OCI-LY1 (cell line): ENCODE data around the gene RNF13.

Experiments
- H2AFZ ChIP-seq: fragments of 200-600 bp; sonication (generic), shearing (Covaris generic); 2 replicates; pipeline ENCODE4 v1.6.0; 2014; ENCODE audit warnings: antibody characterized with exemption, mild to moderate bottlenecking, low read length
- H3F3A ChIP-seq: fragments of 200-600 bp; sonication (generic), shearing (Covaris generic); 2 replicates; pipeline ENCODE4 v1.6.0; 2014; ENCODE audit warnings: mild to moderate bottlenecking, antibody characterized with exemption, low read length, moderate library complexity; ENCODE audit not compliant: insufficient read depth
- H3K27ac ChIP-seq: fragments of 200-600 bp; sonication (generic); 2 replicates; pipeline ENCODE4 v1.5.1; 2014; ENCODE audit warnings: low read length, mixed run types, mild to moderate bottlenecking, low read depth; ENCODE audit not compliant: poor library complexity, severe bottlenecking
- H3K27me3 ChIP-seq: fragments of 200-600 bp; sonication (generic); 2 replicates; pipeline ENCODE4 v1.6.0; 2014; ENCODE audit warnings: antibody characterized with exemption, mild to moderate bottlenecking, low read length, moderate library complexity; ENCODE audit not compliant: insufficient read depth
- H3K36me3 ChIP-seq: fragments of 200-600 bp; sonication (generic); 2 replicates; pipeline ENCODE4 v1.6.1; 2014; ENCODE audit warnings: mild to moderate bottlenecking, antibody characterized with exemption, low read length, moderate library complexity, mixed read lengths; ENCODE audit not compliant: insufficient read depth
- H3K4me1 ChIP-seq: fragments of 200-600 bp; sonication (generic); 2 replicates; pipeline ENCODE4 v1.5.1; 2014; ENCODE audit warnings: mild to moderate bottlenecking, low read length, moderate library complexity; ENCODE audit not compliant: insufficient read depth, severe bottlenecking
- H3K4me2 ChIP-seq: fragments of 200-600 bp; sonication (generic), shearing (Covaris generic); 2 replicates; pipeline ENCODE4 v1.6.1; 2014; ENCODE audit warnings: low read length
- H3K4me3 ChIP-seq: fragments of 200-600 bp; sonication (generic); 2 replicates; pipeline ENCODE4 v1.5.1; 2014; ENCODE audit warnings: low read length, low read depth, mild to moderate bottlenecking, mixed read lengths; ENCODE audit not compliant: poor library complexity, severe bottlenecking
- H3K79me2 ChIP-seq: fragments of 200-600 bp; shearing (Covaris generic); 2 replicates; pipeline ENCODE4 v1.6.1; 2016; ENCODE audit warnings: mixed run types, low read length, mixed read lengths; ENCODE audit not compliant: insufficient read depth
- H3K9ac ChIP-seq: fragments of 200-600 bp; sonication (generic), shearing (Covaris generic); 2 replicates; pipeline ENCODE4 v1.6.1; 2014; ENCODE audit warnings: mild to moderate bottlenecking, low read length, mixed read lengths
- H3K9me2 ChIP-seq: fragments of 200-600 bp; sonication (generic), shearing (Covaris generic); 2 replicates; pipeline ENCODE4 v1.6.1; 2014; ENCODE audit warnings: low read depth, mild to moderate bottlenecking, low read length, mixed read lengths
- H3K9me3 ChIP-seq: fragments of 200-600 bp; shearing (Covaris generic); 2 replicates; pipeline ENCODE4 v1.6.1; 2014; ENCODE audit warnings: low read length, mixed read lengths
- H4K20me1 ChIP-seq: fragments of 200-600 bp; sonication (generic), shearing (Covaris generic); 2 replicates; pipeline ENCODE4 v1.6.0; 2016; ENCODE audit warnings: mild to moderate bottlenecking, low read length; ENCODE audit not compliant: insufficient read depth
- EZH2 ChIP-seq: fragments of 200-600 bp; sonication (generic), shearing (Covaris generic); IDR thresholded peaks from 2 replicates; pipeline ENCODE4 v1.8.0; 2017; ENCODE audit warnings: borderline replicate concordance, mixed run types, mild to moderate bottlenecking, antibody characterized with exemption, low read length, moderate library complexity, mixed read lengths
- TF ChIP-seq, protein P1 (sequence below): fragments of 200-600 bp; sonication (generic), shearing (Covaris generic); IDR thresholded peaks from 2 replicates; pipeline ENCODE4 v1.5.1; 2017; ENCODE audit warnings: mild to moderate bottlenecking, antibody characterized with exemption, low read length, moderate library complexity, mixed read lengths

The RNF13 gene

DNA sequence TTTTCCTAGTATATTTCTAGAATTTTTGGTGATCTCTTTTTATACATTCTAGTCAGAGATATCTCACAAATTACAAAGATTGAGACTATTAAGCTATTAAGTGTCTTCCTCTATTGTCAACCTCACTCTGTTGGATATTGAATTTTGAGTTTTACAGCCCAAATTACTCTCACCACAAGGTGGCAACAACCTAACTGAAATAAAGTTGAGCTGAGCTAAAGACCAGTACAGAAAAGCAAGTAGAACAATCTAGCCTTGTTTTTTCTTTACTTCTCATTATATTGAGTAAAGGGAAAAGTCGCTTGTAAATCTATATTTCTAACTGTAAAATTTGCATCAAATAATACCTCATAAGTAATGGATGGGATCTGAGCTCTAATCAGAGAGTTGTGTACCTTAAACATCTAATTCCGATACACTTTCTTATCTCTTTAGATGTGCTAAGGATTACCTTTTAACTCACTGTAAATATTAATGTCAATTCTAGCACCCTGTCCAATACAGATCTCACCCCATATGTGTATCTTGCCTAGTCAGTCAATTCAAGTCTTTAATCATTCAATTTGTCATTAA is 47.2 kb upstream of the RNF13 start:
- Histone ChIP-seq H3K4me2 (no peak overlapping the region), H3K4me3 (no peak overlapping the region), H3K9me3 (no peaks in the 10 kb centered on the region), H3F3A (no peaks in the 10 kb centered on the region), H3K36me3 (no peaks in the 10 kb centered on the region), H3K9me2 (no peaks in the 10 kb centered on the region), H3K79me2 (no peaks in the 10 kb centered on the region), H4K20me1 (no peaks in the 10 kb centered on the region), H3K27me3 (no peaks in the 10 kb centered on the region; the same call in 1 of the 2 replicates), H3K4me1 (no peaks in the 10 kb centered on the region), H2AFZ (no peak overlapping the region), H3K9ac (no peak overlapping the region), H3K27ac (no peak overlapping the region)
- TF ChIP-seq EZH2: no peak
- TF ChIP-seq, protein P1, sequence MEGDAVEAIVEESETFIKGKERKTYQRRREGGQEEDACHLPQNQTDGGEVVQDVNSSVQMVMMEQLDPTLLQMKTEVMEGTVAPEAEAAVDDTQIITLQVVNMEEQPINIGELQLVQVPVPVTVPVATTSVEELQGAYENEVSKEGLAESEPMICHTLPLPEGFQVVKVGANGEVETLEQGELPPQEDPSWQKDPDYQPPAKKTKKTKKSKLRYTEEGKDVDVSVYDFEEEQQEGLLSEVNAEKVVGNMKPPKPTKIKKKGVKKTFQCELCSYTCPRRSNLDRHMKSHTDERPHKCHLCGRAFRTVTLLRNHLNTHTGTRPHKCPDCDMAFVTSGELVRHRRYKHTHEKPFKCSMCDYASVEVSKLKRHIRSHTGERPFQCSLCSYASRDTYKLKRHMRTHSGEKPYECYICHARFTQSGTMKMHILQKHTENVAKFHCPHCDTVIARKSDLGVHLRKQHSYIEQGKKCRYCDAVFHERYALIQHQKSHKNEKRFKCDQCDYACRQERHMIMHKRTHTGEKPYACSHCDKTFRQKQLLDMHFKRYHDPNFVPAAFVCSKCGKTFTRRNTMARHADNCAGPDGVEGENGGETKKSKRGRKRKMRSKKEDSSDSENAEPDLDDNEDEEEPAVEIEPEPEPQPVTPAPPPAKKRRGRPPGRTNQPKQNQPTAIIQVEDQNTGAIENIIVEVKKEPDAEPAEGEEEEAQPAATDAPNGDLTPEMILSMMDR: peak; percentile 74

DNA sequence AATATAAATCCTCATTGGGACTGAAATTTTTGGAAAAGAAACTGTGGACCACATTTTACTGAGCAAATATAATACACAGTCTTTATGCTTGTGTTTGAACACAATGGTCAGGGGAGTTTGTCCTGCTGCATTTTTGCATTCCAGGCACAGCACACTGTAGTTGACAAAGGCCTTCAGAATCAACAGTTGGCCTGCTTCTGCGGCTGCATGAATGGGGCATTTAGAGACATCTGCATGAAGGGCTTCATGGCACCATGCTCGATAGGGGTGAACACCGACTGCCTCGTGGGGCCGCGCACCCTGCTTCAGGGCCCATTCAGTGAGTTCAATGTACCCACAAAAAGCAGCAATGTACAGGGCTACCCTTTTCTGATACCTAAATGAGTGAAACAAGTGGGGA is 45.3 kb upstream of the RNF13 start:
- no peaks in the 10 kb centered on the region for H3K9me2 ChIP-seq
- H3F3A ChIP-seq: no peaks in the 10 kb centered on the region

GRCh38 chr3:149768704-149769103 is 44.3 kb upstream of the RNF13 start:
- Histone ChIP-seq H3K4me1 (no peaks in the 10 kb centered on the region), H3K9ac (no peak overlapping the region), H3F3A (no peaks in the 10 kb centered on the region), H3K79me2 (no peaks in the 10 kb centered on the region), H3K4me3 (no peak overlapping the region), H3K36me3 (no peaks in the 10 kb centered on the region), H3K9me2 (no peaks in the 10 kb centered on the region), H3K27me3 (no peaks in the 10 kb centered on the region), H3K27ac (no peak overlapping the region), H2AFZ (no peak overlapping the region), H3K9me3 (no peaks in the 10 kb centered on the region), H4K20me1 (no peaks in the 10 kb centered on the region), H3K4me2 (no peak overlapping the region)
- no peak for TF ChIP-seq EZH2
- TF ChIP-seq, protein P1: no peak

More for the DNA sequence above, 45.3 kb upstream of the RNF13 start:
- Histone ChIP-seq H3K27me3 (no peaks in the 10 kb centered on the region), H3K4me1 (no peaks in the 10 kb centered on the region), H3K27ac (no peak overlapping the region), H3K36me3 (no peaks in the 10 kb centered on the region), H3K79me2 (no peaks in the 10 kb centered on the region), H4K20me1 (no peaks in the 10 kb centered on the region), H3K9ac (no peak overlapping the region), H3K9me3 (no peaks in the 10 kb centered on the region), H2AFZ (no peak overlapping the region), H3K4me2 (no peak overlapping the region), H3K4me3 (no peak overlapping the region)
- TF ChIP-seq, protein P1: no peak
- no peak for TF ChIP-seq EZH2
